ENCODE data around the gene ALS2CL.

Gene ALS2CL

GRCh38 chr3:46716461-46717441, 23.3 kb upstream of the ALS2CL start:
- DNase-seq (ENCODE audit: low spot score) = no peak

GRCh38 chr3:46715507-46716175, 22.2 kb upstream of the ALS2CL start:
- no peak for DNase-seq (ENCODE audit: low spot score)

GRCh38 chr3:46714728-46715506, 21.4 kb upstream of the ALS2CL start:
- no peak for DNase-seq (ENCODE audit: low spot score)

GRCh38 chr3:46713898-46714552, 20.5 kb upstream of the ALS2CL start:
- no peak for DNase-seq (ENCODE audit: low spot score)

- no peak for DNase-seq (ENCODE audit: low spot score)
These were observed 19.8 kb upstream of the ALS2CL start for GRCh38 chr3:46713050-46713897.

- no peak for DNase-seq (ENCODE audit: low spot score)
These were observed 18.9 kb upstream of the ALS2CL start for GRCh38 chr3:46712191-46713049.

GRCh38 chr3:46711760-46712159, 18.3 kb upstream of the ALS2CL start:
- DNase-seq (ENCODE audit: low spot score) = no peak

GRCh38 chr3:46711305-46711704, 17.8 kb upstream of the ALS2CL start:
- no peak for DNase-seq (ENCODE audit: low spot score)

GRCh38 chr3:46710671-46711295, 17.3 kb upstream of the ALS2CL start:
- no peak for DNase-seq (ENCODE audit: low spot score)

- no peak for DNase-seq (ENCODE audit: low spot score)
These were observed 16.8 kb upstream of the ALS2CL start for GRCh38 chr3:46710229-46710628.

GRCh38 chr3:46709721-46710120, 16.2 kb upstream of the ALS2CL start:
- no peak for DNase-seq (ENCODE audit: low spot score)

- DNase-seq (ENCODE audit: low spot score) = no peak
These were observed 15.7 kb upstream of the ALS2CL start for GRCh38 chr3:46709157-46709654.

GRCh38 chr3:46708401-46709156, 15.1 kb upstream of the ALS2CL start:
- DNase-seq (ENCODE audit: low spot score) = no peak

GRCh38 chr3:46707601-46708011, 14.1 kb upstream of the ALS2CL start:
- no peak for DNase-seq (ENCODE audit: low spot score)

- no peak for DNase-seq (ENCODE audit: low spot score)
These were observed 13.5 kb upstream of the ALS2CL start for GRCh38 chr3:46706771-46707582.

GRCh38 chr3:46705751-46706552, 12.5 kb upstream of the ALS2CL start:
- peak; percentile 72 for DNase-seq (ENCODE audit: low spot score)

- peak; percentile 75 for DNase-seq (ENCODE audit: low spot score)
These were observed 11.6 kb upstream of the ALS2CL start for GRCh38 chr3:46705022-46705530.

All from SW480 (cell line).